Measurements from ENCODE around the gene PHLPP1.

Gene PHLPP1

DNA sequence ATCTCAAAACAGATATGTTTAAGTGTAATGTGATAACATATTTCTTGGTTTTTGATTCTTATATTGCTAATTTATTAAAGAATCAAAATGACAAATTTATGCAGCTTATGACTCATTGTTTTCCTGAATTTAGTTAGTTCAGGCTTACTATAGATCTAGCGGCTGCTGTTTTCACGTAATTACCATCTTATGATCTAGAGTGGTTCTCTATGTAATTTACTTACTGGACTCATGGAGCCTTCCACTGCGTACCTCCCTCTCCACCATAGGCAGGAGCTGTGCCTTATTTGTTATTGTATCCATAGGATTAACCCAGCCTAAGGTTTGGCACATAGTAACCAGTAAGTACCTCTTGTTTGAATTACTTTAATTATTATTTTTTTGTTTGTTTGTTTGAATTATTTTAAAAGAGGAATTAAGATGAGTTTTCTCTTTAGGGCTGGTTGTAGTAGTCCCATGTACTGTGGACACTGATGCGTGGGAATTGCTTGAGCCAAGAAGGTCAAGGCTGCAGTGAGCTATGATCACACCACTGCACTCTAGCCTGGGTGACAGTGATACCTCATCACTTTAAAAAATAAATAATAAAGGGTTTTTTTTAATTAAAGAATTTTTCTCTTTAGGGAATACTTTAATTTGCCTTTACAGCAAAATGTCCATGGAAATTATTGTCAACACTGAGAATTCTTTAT, 165.5 kb downstream of the PHLPP1 start:
- Mint-ChIP-seq H3K27me3 (no peaks in the 10 kb centered on the region), H3K9me3 (no peaks in the 10 kb centered on the region), H3K36me3 (ENCODE audit: insufficient read depth) (no peaks in the 10 kb centered on the region), H3K27ac (ENCODE audit: low read depth) (no peak overlapping the region), H3K4me1 (peaks cover 25% of the 10 kb centered on the region), H3K4me3 (no peak overlapping the region)
- no peak for DNase-seq (ENCODE audit: low spot score in 2 of 2)
- no peak for ATAC-seq (replicated peaks; ENCODE audit: extremely low read depth, poor library complexity, severe bottlenecking)

DNA sequence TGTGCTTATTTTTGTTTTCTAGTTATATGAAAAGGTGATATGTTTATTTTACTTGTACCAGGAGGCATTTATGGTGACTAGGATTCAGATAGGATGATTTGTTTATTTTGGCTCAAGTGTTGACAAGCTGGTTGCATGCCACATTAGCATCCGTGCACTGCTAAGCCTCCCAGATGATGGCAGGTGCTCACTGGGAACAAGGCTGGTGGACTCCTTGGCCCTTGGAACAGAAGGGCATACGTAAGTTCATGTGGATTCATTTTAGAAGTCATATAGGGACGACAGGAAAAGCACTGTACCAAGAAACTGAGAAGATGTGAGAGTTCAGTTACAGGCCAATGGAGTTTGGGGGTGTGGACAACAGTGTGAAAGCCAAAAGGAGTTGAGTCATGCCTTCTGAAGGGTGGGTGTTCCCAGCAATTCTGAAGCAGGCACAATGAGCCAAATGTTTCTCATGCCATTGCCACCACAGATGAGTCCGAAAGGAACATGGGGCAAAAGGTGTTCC, 166.2 kb downstream of the PHLPP1 start:
- DNase-seq (ENCODE audit: low spot score in 2 of 2) (no peak), ATAC-seq (replicated peaks; ENCODE audit: extremely low read depth, poor library complexity, severe bottlenecking) (no peak)
- Mint-ChIP-seq H3K27ac (ENCODE audit: low read depth) (no peak overlapping the region), H3K4me3 (no peak overlapping the region), H3K9me3 (no peaks in the 10 kb centered on the region), H3K36me3 (ENCODE audit: insufficient read depth) (no peaks in the 10 kb centered on the region), H3K4me1 (peaks cover 28% of the 10 kb centered on the region), H3K27me3 (no peaks in the 10 kb centered on the region)

DNA sequence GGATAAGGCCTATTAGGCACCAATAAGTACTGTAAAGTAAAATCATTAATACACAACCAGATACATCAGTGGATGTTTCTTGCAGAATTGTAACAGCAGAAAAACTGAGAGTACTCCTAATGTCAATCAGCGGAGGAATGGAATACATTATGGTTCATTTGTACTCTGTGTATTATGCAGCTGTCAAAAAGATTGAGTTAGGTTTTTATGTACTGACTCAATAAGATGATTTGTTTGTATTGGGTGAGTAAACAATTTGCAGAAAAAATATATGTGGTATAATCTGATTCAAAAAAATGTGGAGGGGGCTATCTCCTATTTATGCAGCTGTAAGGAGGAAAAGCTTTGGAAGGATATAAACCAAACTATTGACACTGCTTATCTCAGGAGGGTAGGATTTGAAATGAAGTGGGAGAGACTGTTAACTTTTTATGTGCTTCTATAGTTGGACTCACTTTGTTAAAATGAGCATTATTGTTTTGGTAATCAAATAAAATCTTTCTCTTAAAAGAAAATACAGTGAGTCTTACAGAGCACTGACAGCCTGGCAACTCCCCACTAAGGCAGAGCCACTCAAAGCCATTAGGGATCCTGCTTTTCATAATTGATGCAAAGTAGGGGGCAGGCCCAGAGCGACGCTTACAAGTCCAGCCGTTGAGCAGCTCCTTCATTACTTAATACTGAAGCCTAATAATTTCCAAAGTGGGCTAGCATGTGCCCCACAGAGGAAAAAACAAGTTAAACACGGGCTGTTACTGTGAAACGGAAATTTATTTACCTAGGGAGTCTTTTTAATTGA, 168.8 kb downstream of the PHLPP1 start:
- H3K4me1 Mint-ChIP-seq: peaks cover 28% of the 10 kb centered on the region
- H3K4me3 Mint-ChIP-seq: no peak overlapping the region
- H3K27me3 Mint-ChIP-seq: no peaks in the 10 kb centered on the region
- H3K36me3 Mint-ChIP-seq (ENCODE audit: insufficient read depth): no peaks in the 10 kb centered on the region
- H3K9me3 Mint-ChIP-seq: no peaks in the 10 kb centered on the region
- H3K27ac Mint-ChIP-seq (ENCODE audit: low read depth): peak overlapping the region; percentile 80
- no peak for ATAC-seq (replicated peaks; ENCODE audit: extremely low read depth, poor library complexity, severe bottlenecking)
- DNase-seq (ENCODE audit: low spot score in 2 of 2): no peak

DNA sequence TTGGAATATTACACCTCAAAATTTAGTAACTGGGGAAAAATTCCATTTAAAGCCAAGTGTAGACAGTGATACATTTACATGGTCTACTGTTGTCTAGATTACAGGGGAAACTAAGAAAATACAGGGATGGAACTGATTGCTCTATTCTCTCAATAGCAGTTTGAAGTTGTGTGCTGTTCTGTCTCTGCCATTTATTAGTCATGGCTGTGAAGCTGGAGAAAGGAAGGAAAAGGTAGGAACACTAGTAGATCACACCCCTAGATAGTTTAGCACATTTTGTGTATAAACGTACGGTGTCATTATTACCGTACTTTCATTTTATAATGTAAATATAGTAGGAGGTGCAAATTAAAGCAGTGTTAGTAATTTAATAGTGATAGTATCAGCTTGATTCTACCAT, 170.5 kb downstream of the PHLPP1 start:
- no peak for DNase-seq (ENCODE audit: low spot score in 2 of 2)
- Mint-ChIP-seq H3K27me3 (no peaks in the 10 kb centered on the region), H3K4me3 (no peak overlapping the region), H3K9me3 (no peaks in the 10 kb centered on the region), H3K36me3 (ENCODE audit: insufficient read depth) (no peaks in the 10 kb centered on the region), H3K27ac (ENCODE audit: low read depth) (no peak overlapping the region), H3K4me1 (peaks cover 22% of the 10 kb centered on the region)
- ATAC-seq (replicated peaks; ENCODE audit: extremely low read depth, poor library complexity, severe bottlenecking): no peak

DNA sequence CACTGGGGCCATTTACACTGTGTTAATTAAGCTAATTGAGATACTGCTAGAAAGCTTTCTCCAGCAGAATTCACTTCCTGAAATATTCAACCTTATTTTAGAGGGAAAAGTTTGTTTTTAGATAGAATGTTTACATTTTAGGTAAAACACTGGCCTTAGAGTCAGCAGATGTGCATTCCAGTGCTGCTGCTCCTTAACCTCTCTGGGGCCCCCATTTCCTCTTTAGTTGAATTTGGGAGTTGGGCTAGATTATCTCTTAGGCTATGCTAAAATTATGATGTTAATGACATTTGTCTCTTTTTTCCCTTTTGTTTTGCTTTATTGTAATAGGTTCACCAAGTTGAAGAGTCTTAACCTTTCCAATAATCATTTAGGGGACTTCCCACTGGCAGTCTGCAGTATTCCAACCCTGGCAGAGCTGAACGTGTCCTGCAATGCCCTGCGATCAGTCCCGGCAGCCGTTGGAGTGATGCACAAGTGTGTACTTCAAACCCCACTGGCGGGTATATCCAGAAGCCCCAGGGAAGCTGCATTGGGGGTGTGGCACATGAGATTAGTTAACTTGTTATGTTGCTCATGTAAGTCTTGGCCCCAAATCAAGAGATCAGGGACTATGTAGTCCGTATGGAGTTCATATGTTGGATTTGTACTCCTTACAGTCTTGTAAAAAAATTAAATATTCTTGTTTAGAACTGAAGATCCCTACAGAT, 179.5 kb downstream of the PHLPP1 start:
- DNase-seq (ENCODE audit: low spot score in 2 of 2): no peak
- H3K36me3 Mint-ChIP-seq (ENCODE audit: insufficient read depth): no peaks in the 10 kb centered on the region

DNA sequence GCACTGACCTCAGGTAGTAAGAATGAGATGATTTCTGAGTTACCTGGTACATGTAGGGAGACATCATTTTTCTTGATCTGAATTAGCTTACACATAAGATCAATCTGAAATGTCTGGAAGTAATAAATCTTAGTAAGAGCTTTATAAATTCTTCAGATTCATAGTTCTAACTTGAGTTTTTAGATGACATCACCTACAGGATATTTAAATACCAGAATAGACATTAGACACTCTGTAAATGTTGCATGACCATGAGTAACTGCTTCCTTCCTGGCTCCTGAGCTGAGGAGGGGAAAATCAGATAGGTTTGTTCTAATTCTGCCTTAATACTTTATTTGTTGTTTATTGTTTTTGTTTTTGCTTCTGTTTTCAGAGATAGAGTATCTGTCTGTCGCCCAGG, 181.8 kb downstream of the PHLPP1 start:
- no peaks in the 10 kb centered on the region for H3K4me1 Mint-ChIP-seq
- H3K36me3 Mint-ChIP-seq (ENCODE audit: insufficient read depth): no peaks in the 10 kb centered on the region
- ATAC-seq (replicated peaks; ENCODE audit: extremely low read depth, poor library complexity, severe bottlenecking) (no peak), DNase-seq (ENCODE audit: low spot score in 2 of 2) (no peak)
- no peaks in the 10 kb centered on the region for H3K9me3 Mint-ChIP-seq
- H3K4me3 Mint-ChIP-seq: no peak overlapping the region
- no peak overlapping the region for H3K27ac Mint-ChIP-seq (ENCODE audit: low read depth)
- no peaks in the 10 kb centered on the region for H3K27me3 Mint-ChIP-seq

More for the DNA sequence above, 179.5 kb downstream of the PHLPP1 start:
- ATAC-seq (replicated peaks; ENCODE audit: extremely low read depth, poor library complexity, severe bottlenecking): no peak
- no peaks in the 10 kb centered on the region for H3K4me1 Mint-ChIP-seq
- no peaks in the 10 kb centered on the region for H3K9me3 Mint-ChIP-seq
- H3K27me3 Mint-ChIP-seq: no peaks in the 10 kb centered on the region
- H3K4me3 Mint-ChIP-seq: no peak overlapping the region
- H3K27ac Mint-ChIP-seq (ENCODE audit: low read depth): no peak overlapping the region

DNA sequence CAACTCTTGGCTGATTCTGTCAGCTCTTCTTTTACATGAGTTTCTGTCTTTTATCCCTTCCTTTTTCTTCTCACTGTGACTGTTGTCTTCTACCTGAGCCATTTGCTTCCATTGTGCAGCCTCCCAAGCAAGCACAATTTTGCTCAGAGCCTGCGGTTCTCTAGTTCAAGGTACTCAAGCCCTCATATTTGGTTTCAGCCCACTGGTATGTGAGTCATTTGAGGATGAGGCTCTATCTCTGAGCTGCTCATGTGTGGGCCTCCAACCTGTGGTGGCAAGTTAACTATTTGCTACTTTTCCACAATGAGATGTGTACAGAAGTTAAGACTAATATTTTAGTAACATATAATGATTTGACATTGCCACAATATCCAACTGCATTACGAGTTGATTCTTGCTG, 183.0 kb downstream of the PHLPP1 start:
- no peak for ATAC-seq (replicated peaks; ENCODE audit: extremely low read depth, poor library complexity, severe bottlenecking)
- Mint-ChIP-seq H3K36me3 (ENCODE audit: insufficient read depth) (peaks cover under 1% of the 10 kb centered on the region), H3K4me3 (no peak overlapping the region), H3K9me3 (no peaks in the 10 kb centered on the region), H3K4me1 (no peaks in the 10 kb centered on the region), H3K27ac (ENCODE audit: low read depth) (no peak overlapping the region), H3K27me3 (no peaks in the 10 kb centered on the region)
- no peak for DNase-seq (ENCODE audit: low spot score in 2 of 2)

DNA sequence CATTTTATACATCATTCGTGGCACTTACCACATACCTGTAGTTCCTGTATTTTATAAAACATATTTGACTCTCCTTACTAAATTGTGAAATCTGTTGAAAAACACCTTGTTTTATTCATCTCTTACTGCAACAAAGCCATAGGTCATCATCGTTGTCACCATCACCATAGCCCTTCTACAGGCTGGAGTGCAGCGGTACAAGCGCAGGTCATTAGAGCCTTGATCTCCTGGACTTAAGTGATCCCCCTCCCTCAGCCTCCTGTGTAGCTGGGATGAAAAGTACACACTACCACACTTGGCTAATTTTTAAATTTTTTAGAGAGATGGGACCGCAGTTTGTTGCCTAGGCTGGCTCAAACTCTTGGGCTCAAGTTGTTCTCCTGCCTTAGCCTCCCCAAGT, 184.2 kb downstream of the PHLPP1 start:
- Mint-ChIP-seq H3K27me3 (no peaks in the 10 kb centered on the region), H3K9me3 (no peaks in the 10 kb centered on the region), H3K36me3 (ENCODE audit: insufficient read depth) (peaks cover 2% of the 10 kb centered on the region), H3K4me1 (no peaks in the 10 kb centered on the region), H3K27ac (ENCODE audit: low read depth) (no peak overlapping the region), H3K4me3 (no peak overlapping the region)
- DNase-seq (ENCODE audit: low spot score in 2 of 2): no peak
- ATAC-seq (replicated peaks; ENCODE audit: extremely low read depth, poor library complexity, severe bottlenecking): no peak

DNA sequence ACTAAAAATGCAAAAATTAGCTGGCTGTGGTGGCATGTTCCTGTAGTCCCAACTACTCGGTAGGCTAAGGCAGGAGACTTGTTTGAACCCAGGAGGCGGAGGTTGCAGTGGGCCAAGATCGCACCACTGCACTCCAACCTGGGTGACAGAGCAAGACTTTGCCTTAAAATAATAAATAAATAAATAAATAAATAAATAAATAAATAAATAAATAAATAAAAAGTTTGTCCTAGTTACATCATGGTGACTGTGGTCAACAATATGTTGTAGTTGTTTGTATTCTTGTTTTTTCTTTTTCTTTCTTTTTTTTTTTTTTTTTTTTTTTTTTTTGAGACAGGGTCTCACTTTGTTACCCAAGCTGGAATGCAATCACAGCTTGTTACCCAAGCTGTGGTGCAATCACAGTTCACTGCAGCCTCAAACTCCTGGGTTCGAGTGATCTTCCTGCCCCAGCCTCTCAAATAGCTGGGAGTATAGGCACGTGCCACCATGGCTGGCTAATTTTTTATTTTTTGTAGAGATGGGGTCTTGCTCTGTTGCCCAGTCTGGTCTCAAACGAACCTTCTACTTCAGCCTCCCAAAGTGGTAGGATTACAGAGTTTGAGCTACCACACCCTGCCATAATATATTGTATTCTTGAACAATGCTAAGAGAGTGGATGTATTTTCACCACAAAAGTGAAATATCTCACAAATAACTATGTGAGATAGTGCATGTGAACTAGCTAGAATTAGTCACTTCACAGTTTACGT, 185.0 kb downstream of the PHLPP1 start:
- Mint-ChIP-seq H3K27ac (ENCODE audit: low read depth) (no peak overlapping the region), H3K36me3 (ENCODE audit: insufficient read depth) (peaks cover 2% of the 10 kb centered on the region), H3K9me3 (no peaks in the 10 kb centered on the region), H3K4me3 (no peak overlapping the region), H3K4me1 (no peaks in the 10 kb centered on the region), H3K27me3 (no peaks in the 10 kb centered on the region)
- DNase-seq (ENCODE audit: low spot score in 2 of 2): no peak
- no peak for ATAC-seq (replicated peaks; ENCODE audit: extremely low read depth, poor library complexity, severe bottlenecking)

DNA sequence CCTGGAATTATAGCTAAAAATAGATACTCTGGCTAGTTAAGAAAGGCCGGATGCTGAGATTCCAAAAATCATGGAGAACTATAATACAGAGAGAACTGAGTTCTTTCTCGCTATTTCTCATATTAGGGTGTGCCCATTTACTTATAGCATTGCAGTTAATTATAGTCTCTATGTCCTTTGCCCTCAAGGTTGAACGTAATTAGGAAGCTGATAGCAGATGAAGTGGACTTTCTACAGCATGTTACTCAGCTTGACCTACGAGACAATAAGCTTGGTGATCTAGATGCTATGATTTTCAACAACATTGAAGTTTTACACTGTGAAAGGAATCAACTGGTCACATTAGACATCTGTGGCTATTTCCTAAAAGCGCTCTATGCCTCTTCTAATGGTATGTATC, 187.4 kb downstream of the PHLPP1 start:
- DNase-seq (ENCODE audit: low spot score in 2 of 2) (no peak), ATAC-seq (replicated peaks; ENCODE audit: extremely low read depth, poor library complexity, severe bottlenecking) (no peak)

DNA sequence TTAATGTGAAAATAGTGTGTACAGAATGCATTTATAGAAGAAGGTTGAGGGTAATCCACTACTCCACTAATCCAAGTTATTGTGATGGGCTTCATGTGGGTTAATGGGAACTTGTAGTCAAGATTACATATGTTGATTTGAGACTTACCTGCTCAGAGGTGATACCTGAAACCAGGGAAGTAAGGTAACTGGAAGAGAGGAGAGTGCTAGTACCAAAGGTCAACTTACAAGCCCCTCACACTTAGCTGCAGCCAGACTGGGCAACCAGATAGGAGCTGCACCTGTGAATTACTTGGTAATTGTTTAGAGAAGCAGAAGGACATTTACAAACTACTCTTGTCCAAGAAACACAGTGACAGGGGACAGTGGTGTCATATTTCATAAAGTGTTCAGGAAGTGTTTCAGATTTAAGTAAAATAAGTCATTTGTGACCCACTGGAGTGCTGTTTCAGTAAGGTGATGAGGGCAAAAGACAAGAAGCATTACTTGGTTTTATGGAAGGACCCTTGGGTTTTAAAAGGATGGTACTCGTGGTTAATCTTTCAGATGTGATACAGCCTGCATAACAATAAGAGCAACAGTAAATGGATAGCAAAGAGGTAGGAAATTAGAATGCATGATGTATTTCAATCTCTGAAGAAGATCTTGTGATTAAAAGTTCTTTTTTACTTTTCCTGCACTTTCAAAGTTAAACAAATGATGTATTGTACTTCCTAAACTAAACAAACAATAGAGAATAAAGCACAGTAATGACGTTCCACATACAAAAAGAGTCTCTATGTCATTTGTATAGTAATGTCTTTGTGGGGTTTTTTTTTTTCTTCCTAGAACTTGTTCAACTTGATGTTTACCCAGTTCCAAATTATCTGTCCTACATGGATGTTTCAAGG, 189.3 kb downstream of the PHLPP1 start:
- Mint-ChIP-seq H3K4me3 (no peak overlapping the region), H3K27ac (ENCODE audit: low read depth) (no peak overlapping the region), H3K9me3 (no peaks in the 10 kb centered on the region), H3K36me3 (ENCODE audit: insufficient read depth) (peaks cover 2% of the 10 kb centered on the region), H3K4me1 (no peaks in the 10 kb centered on the region), H3K27me3 (no peaks in the 10 kb centered on the region)
- ATAC-seq (replicated peaks; ENCODE audit: extremely low read depth, poor library complexity, severe bottlenecking): no peak
- DNase-seq (ENCODE audit: low spot score in 2 of 2): no peak

More for the DNA sequence above, 187.4 kb downstream of the PHLPP1 start:
- Mint-ChIP-seq H3K4me3 (no peak overlapping the region), H3K9me3 (no peaks in the 10 kb centered on the region), H3K36me3 (ENCODE audit: insufficient read depth) (peaks cover 2% of the 10 kb centered on the region), H3K4me1 (no peaks in the 10 kb centered on the region), H3K27me3 (no peaks in the 10 kb centered on the region), H3K27ac (ENCODE audit: low read depth) (no peak overlapping the region)

Measured in central memory CD8-positive, alpha-beta T cell (primary cell).